AG08396 (cell line): ENCODE measurements around the gene NEDD4L.
A peak's percentile ranks its signal among the peaks of the same experiment; 100 is the strongest.
"Not testable (repeated sequence)": the region's sequence is repeated elsewhere in the genome, so short reads cannot be mapped to it uniquely, and the experiment has no call there.

Experiments
- DNase-seq: peaks from one replicate; pipeline ENCODE4 v3.0.0; 2012; ENCODE audit warnings: low spot score, mixed read lengths

The NEDD4L gene

DNA sequence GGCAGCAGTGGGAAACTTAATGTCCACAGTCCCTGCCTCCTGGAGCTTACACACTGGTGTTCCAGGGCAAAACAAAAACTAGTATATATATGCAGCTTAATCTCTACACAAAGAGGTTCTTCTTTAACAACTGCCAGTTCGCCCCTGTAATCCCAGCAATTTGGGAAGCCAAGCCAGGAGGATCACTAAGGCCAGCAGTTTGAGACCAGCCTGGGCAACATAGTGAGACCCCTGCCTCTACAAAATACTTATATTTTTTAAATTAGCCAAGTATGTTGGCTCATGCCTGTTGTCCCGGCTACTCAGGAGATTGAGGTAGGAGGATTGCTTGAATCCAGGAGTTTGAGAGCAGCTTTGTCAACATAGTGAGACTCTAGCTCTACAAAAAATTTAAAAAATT is 17.2 kb upstream of the NEDD4L start:
- DNase-seq: no peak

DNA sequence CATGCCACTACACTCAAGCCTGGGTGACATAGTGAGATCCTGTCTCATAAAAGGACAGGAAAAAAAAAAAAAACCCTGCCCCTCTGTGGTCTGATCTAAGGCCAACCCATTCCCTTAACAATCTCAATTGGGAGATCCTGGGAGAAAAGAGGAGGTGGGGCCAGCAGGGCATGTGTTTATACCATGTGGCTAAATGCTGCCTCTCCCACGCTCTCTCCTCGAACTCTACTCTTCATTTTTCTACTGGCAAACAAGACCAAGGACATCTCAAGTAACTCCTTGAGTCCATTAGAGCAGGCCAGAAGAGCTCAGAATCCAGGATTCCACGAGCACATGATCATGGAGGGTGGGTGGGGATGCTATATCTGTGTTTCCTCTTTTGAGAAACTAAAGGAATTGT is 16.7 kb upstream of the NEDD4L start:
- no peak for DNase-seq

DNA sequence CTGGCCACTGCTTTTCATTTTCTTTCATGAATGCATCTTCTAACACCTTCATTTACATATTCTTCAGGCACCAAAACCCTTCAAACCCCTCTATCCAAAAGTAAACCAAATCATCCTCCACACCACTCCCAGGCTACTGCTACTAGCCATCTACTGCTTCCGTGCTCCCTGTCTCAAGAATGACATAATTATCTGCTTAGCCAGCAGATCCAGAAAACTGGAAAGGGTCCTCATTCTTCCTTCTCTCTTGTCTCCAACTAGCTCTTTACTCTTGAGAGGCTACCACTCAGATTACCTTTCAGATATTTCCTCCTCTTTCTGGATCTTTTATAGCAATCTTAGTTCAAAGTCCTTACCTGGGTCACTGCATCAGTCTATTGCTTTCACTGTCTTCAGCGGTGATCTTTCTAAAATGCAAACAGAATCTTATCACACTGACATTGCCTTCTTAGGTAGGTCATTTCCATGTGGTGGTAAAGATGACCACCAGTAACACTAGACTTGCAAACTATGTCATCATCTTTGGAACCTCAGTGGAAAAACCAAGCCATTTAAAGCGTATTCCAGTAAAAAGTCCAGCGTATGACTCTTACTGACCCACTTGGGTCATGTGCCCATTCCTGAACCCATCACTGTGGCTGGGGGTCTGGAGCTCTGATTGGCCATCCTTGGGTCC is 15.8 kb upstream of the NEDD4L start:
- DNase-seq: no peak

DNA sequence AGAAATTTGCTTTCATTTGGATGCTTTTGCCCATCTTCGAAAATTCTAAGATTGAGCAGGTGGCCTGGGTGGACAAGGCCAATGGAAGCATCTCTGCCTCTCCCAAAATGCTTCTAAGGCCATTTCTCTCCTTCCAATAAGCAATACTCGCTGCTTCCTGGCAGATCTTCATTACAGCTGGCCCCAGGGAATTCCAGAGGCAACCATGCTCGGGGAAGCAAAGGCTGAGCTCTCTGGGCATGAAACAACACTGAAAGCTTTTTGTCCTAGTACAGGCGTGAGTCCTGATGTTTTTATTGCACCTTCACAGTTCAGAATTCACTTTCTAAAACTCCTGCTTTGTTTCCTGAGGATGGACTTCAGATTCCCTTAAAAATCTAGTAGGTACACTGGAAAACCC is 11.8 kb upstream of the NEDD4L start:
- no peak for DNase-seq

DNA sequence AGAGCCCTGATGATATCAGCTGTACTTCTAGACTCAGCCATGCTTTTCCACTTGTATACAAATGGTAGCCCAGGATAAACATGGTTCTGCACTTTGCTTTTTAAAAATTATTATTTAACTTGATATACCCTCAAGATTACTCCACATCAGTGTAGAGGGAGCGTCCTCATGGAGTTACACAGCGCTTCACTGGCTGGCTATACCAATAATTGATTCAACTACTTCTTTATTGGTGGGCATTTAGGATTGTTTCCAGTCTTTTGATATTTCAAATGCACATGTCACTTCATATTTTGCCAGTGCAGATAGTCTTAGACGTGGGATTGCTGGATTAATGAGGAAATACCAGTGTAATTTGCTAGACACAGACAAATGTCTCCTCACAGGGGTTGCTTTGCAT is 10.8 kb upstream of the NEDD4L start:
- no peak for DNase-seq

DNA sequence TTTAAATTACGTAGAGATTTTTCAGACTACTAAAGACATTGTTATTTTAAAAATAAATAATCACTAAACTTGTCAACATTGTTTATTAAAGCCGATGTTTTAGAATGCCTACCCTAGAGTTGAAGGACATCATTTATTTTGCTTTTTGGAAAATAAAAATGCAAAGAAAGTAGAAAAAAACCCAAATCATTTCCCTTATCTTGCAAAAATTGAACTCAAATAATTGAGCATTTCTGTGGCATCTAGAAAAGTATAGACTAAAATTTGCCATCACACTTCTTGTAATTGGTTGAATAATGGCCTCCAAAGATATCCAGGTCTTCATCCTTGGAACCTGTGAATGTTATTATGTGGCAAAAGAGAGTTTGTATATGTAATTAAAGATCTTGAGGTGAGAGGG is 9.7 kb upstream of the NEDD4L start:
- DNase-seq: no peak

DNA sequence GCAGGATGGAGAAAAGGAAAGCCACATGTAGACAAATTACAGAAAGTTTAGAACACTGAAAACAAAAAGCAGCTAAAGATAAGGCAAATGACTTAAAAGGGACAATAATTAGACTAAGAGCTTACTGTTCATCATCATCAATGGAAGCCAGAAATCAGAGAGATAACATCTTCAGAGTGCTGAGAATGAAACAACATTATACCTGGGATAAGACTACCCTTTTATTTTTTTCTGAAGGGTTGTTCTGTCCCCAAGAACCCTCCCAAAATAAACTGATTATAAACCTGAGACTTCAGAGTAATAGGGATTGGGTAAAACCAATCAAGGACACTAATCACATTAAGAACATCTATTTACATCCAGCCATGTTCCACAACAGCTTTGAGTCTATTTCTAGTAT is 6.9 kb upstream of the NEDD4L start:
- DNase-seq: no peak

DNA sequence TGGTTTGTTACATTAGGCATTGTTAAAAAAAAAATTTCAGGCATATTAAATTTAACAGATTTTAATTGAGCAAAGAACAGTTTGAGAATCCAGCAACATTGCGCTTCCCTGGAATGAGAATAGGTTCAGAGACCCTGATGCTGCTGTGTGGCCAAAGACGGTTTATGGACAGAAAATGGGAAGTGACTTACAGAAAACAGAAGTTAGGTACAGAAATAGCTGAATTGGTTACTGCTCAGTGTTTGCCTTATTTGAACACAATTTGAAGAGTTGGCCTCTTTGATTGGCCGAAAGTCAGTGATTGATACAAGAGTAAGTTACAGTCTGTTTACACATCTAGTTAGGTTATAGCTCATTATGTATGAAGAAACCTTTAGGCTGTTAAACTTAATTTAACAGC is 6.0 kb upstream of the NEDD4L start:
- DNase-seq: no peak

DNA sequence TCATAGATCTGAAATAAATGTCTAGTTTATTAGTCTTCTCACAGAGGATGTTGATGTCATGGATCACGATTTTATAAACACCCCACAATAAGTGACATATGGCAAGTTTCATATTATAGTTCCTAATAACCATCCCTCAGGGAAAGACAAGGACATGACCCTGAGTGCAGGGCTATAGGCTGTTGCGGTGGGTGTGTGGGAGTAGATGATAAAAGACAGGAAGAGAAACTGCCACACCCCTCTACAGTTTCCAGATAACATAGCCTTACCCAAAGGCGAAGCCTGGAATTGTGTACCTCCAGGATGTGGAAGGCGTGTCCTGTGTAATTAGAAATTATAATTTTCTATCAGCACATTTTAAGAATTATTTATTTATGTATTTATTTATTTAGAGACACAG is 2.4 kb upstream of the NEDD4L start:
- no peak for DNase-seq

DNA sequence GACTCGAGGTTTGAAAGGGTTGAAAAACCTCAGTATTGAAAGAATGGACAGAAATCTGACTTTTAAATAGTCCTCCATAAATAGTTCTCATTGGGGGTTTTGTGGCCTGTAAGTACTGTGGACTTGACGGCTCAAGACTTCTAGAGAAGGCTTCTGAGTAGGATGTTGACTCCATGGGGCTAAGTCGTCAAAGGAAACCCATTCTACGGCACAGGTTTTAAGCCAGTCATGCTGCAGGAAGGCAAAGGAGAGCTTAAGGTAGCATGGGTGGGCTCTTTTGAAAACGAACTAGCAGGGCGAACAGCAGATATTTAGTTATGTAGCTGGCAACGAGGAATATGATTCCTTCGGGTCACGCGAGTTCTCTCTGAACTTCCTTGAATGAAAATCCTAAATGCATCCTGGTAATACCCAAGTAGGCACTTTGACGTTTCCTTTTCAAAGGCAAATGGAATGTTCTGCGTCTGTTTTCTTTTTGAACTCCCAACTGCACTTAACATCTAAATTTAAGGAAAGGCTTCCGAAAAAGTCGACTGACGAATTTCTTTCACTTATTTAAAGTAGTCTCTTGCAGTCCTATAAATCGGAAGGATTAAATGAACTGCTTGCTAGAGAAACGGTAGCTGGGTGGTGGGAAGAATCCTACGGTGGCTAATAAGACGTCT is 1.1 kb upstream of the NEDD4L start:
- DNase-seq: no peak

DNA sequence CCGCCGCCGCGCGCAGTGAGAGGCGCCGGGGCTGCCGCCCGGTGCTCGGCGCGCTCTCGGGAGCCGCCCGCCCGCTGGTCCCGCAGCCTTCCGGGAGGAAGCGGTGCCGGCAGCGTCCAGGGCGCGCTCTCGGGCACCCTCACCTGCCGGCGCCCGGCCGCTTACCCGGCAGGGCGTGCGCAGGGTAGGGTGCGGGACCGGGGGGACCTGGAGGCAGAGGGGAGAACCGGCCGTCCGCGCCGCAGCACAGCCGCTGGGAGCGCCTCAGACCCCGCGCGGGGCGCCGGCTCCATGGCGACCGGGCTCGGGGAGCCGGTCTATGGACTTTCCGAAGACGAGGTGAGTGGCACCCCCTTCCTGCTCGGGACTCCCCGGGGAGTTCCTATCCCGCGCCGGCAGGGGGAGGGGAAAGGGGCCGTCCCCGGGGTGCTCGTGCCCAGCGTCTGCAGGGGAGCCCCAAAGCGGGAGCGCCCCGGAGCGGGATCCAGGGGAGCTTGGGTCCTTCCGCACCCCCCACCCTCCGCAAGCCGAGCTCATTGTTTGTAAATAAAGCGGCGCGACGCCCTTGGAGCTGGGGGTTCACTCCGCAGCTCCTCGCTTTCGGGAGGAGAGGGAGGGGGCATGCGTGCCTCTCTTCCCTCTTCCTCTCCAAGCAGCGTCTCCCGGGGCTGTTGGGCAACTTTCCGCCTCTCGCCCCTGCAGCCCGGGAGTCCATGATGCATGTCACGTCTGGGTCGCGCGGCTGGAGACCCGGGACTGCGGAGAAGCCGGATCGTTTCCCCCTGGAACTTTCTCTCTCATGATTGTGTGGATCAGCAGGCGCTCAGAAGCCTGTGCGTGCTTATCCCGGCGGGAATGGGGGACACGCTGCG is 580 bp downstream of the NEDD4L start:
- peak; percentile 27 for DNase-seq

DNA sequence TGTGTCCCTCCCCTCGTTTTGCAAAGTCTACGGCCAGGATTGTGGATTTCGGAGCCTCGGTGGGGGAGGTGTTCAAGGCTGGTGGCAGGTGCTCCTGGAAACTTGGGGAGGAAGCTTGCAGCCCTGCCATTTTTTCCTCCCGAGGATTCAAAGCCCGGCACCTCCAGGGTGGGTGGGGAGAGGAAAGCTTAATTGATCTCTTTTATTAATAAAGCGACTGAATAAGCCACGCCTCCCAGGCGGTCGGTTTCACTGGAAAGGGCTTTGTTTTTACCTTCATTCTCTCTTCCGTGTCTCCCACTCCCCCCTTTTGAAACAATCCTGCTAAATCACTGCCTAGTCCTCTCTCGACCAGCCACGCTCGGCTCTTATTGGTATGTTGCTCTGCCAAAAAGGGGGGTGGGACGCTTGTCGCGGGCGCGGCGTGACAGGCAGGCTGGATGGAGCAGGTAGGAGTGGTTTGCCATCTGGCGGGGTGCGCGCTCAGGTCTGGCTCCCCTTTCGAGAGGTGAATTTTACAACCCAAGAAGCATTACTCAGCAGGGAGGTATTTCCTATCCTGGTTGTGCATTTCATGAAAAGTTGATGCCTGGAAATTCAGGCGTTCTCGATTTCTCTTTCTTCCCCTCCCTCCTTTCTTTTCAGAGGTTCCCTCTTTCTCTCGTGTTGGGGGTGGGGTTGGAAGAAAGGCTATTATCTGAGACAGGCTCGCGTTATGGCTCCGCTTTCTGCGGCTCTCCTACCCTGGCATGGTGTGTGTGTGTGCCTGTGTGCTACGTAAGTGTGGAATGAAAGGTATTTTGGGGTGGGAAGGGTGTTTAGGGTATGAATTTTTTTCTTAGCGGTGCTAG is 1.4 kb downstream of the NEDD4L start:
- DNase-seq: no peak

DNA sequence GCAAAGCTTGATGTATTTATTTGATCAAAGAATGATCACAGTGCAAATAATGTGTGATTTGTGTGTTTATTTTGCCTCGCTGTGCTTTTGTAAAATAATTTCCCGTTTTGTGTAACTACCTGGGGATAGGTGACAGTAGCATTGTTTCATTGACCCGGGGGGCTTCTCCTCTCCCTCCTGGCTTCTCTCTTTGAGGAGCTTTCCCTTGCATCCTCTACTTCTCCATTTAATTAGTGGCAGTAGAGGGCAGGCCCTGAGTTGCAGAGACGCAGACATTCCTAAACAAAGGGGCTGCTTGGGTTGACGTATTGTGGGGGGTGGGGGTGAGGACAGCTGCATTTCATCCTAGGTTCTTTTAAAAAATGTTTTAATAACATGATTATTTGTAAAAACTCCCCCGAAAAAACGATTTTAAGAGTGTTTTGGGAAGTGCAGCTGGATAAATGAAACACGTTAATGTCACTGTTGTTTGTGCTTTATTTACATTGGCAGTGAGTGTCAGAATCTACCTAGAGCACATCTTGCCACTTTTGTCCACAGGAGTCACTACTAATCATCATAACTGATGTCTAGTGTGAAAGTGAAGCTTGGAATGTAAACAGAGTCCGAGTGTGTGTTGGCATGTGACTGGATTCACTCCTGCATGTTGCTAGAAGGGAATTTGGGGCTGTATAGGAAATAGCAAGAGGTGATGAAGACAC is 2.2 kb downstream of the NEDD4L start:
- DNase-seq: no peak

DNA sequence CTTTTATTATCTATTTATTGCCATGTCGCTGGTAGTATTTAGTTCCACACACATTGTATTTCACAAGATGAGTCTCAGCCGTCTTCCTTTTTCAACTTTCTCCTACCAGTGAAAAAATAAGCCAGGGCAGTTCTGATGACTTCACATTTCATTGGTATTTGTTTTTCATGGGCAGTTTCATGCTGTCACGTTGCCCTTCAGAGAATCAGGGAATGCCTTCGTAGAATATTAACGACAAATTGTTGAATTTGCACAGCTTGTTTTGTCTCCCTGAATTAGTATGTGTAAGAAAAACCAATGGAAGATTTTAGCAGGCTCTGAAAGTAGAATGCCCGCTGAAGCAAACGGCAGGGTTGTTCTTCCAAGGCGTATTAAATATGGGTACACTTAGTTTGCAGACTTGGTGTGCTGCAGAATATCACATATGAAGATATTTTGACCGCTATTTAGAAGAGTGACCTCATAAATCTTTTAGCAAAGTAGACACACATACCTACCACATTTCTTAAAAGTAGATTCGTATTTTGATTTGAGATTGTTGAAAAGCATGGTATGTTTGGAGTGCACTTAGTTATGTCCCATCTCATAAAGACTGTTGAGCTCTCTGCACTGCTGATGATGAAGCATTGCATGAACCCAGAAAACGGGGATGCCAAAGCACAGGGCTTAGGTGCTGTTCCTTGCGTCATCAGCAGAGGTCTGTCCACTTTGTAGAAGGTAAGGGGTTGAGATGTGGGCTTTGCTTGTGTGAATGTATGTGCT is 2.9 kb downstream of the NEDD4L start:
- DNase-seq: no peak

DNA sequence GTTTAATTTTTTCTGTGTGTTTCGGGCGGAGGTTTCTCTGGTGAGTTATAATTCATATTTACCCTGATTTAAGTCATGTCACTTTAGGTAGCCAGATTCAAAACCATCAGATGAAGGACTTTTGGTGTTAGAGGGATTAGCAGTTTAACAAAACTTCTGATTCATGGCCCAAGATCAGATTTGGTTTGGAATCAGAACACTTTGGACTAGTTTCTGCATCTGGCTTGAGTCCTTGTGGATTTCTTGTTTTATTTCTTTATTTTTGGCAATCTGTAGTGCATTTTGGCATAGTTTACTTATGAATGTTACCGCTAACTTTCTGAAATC is 3.5 kb downstream of the NEDD4L start:
- DNase-seq: no peak

DNA sequence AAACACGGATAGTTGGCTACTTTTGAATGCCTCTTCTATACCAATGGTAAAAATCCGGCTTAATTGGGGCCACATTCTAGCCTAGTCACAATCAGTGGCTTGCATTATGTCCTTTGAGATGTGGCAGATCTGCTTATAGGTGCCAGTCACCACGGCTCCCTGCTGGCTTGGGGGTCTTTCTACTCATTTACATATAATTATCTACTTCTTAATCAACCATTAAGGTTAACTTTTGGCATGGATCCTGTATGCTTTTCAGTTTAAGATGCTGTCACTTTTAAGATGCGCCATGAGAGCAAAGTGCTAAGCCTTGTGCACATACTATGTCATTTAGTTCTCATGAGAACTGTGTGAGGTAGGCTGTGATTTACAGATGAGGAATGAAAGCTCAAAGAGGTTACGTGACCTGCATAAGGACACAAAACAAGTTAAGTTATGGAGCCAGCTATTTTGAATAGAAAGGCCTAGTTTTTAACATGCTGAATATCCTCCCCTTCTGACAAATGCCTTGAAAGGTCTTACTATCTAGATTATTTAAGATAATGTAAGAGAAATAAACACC is 4.1 kb downstream of the NEDD4L start:
- DNase-seq: no peak

DNA sequence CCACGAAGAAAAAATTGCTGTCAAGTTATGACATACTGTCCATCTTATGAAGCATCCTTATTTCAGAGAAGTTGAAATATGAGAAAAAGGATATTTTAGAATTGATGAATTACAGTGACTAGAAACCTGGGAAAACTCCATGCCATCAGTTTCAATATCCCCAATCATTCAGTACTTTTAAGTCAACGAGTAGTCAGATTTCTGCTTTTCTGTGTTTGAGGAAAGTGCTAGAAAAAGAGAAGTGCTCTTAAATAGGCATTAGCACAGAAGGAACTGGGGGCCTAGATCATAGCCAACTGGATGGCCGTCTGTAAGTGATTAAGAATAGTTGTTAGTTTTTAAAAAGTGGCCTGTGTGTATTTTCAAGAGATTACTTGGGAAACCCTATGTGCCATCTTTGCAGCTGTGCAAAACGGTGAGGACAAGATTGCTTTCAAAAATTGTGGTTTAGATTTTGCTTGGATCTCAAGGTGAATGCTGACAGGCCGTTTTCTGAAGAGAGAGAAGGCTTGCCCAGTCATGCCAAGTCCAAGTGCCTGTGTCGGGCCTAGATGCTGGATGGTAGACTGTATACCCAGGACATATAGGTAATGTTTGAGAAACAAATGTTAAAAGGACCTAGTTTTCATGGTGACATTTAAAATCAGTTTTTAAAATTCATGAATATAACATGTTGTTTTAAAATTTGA is 5.1 kb downstream of the NEDD4L start:
- no peak for DNase-seq

DNA sequence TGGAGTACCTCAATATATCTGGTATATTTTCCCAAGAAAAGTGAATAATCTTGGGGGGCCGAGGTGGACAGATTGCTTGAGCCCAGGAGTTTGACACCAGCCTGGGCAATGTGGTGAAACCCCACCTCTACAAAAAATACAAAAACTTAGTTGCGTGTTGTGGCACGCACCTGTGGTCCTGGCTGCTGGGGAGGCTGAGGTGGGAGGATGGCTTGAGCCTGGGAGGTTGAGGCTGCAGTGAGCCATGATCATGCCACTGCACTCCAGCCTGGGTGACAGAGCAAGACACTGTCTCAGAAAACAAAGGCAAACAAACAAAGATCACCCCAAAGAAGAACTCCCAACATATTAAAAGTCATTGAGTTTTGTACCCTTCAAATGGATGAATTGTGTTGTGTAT is 6.9 kb downstream of the NEDD4L start:
- not testable (repeated sequence) for DNase-seq

DNA sequence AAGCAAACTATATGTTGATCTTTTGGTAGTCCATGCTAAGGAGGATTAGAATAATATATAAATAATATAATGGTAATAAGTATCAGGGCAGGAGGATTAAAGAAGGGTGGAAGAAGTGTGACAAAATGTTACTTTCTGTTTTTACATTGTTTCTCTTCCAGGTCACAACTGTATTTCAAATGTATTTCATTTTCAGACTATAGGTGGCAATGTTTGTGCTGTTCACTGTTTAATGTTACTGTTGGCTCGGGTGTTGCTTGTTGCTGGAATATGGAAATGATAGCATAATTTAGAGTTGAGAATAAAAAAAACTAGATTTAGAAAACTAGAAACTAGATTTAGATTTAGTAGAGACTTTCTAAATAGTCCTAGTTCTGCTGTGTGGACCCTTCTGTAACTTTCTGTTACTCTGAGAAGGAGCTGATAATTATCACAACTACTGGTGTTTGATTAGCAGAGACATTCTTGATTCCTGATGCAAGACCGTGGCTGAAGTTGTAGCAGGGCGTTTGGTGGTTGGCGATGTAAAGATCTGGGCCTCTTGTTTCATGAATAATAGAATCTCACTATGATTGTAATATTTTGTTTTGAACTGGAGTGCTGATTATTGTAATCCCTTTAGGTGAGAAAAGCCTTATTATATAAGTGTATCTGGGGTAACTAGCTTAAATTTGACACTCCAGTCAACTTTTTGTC is 7.9 kb downstream of the NEDD4L start:
- DNase-seq: no peak
